Activated CD4-positive, alpha-beta memory T cell treated with anti-CD3 and anti-CD28 coated beads for 36 hours (primary cell): ENCODE results near the gene SLC12A4. TPM values are rescaled to one million over a fixed set of nuclear protein-coding genes. Genes with fewer than 3 reads are reported as not detected.

Experiments used
- CTCF ChIA-PET: fragments of 350-600 bp; sonication (Branson Sonifier 250); formaldehyde crosslinking; loops from one replicate; lab custom pipeline; 2021; ENCODE audit warnings: antibody characterized with exemption, inconsistent platforms; lab: Charles Lee
- POLR2A ChIA-PET: fragments of 350-600 bp; sonication (Branson Sonifier 250); formaldehyde crosslinking; loops from one replicate; lab custom pipeline; 2021; ENCODE audit warnings: antibody characterized with exemption; lab: Charles Lee
- DNase-seq: peaks from one replicate; pipeline ENCODE4 v3.0.0-alpha.2; 2020
- H3K27ac Mint-ChIP-seq: one replicate; pipeline ENCODE4 v1.8.0; 2021; ENCODE audit warnings: mixed read lengths
- H3K27me3 Mint-ChIP-seq: one replicate; pipeline ENCODE4 v1.8.0; 2021; ENCODE audit warnings: mixed read lengths
- H3K36me3 Mint-ChIP-seq: one replicate; pipeline ENCODE4 v1.8.0; 2021; ENCODE audit warnings: mixed read lengths
- H3K4me1 Mint-ChIP-seq: one replicate; pipeline ENCODE4 v1.8.0; 2021; ENCODE audit warnings: low read depth, mixed read lengths
- H3K4me3 Mint-ChIP-seq: one replicate; pipeline ENCODE4 v1.8.0; 2021; ENCODE audit warnings: mild to moderate bottlenecking, mixed read lengths
- H3K9me3 Mint-ChIP-seq: one replicate; pipeline ENCODE4 v1.8.0; 2021; ENCODE audit warnings: mixed read lengths
- intact Hi-C: fragments of 100-400 bp; cut with micrococcal nuclease; formaldehyde crosslinking; loops from one replicate; pipeline ENCODE4 v1.15.1; 2023
- total RNA-seq, 2 experiments: library from RNA; stranded (reverse); gene quantifications; one replicate each; pipeline ENCODE4 v1.2.3, GENCODE V29; 2021

Gene SLC12A4
- total RNA-seq, 2 experiments from 2014 or later, result 27.1 to 29.9 TPM

- peak overlapping the region; percentile 71 for H3K27ac Mint-ChIP-seq
- H3K36me3 Mint-ChIP-seq, result no peaks in the 10 kb centered on the region
- DNase-seq, result no peak
- H3K4me1 Mint-ChIP-seq, result peaks cover 18% of the 10 kb centered on the region
- H3K4me3 Mint-ChIP-seq, result peak overlapping the region; percentile 99
- intact Hi-C loops, result loop anchor here (2.0 kb wide), 2 partner anchors 29 to 71 kb away; partner anchors contain the start of gene DPEP2
- ChIA-PET CTCF (no interaction called here), POLR2A (interaction anchor here (0.8 to 1.7 kb wide), 2 partner anchors 33 to 37 kb away, joined by 3 to 6 read pairs; partner anchors contain the start of gene PSMB10)
- H3K27me3 Mint-ChIP-seq, result no peaks in the 10 kb centered on the region
- no peaks in the 10 kb centered on the region for H3K9me3 Mint-ChIP-seq
Measured at GRCh38 chr16:67969254-67970039, 1.0 kb upstream of the SLC12A4 start.

- peak overlapping the region; percentile 78 for H3K27ac Mint-ChIP-seq
- H3K36me3 Mint-ChIP-seq, result no peaks in the 10 kb centered on the region
- H3K27me3 Mint-ChIP-seq, result no peaks in the 10 kb centered on the region
- POLR2A ChIA-PET, result interaction anchor here (0.8 to 1.7 kb wide), 2 partner anchors 31 to 102 kb away, joined by 3 to 6 read pairs; partner anchors contain the start of gene PSMB10
- H3K4me3 Mint-ChIP-seq, result peak overlapping the region; percentile 99
- CTCF ChIA-PET, result interaction anchor here (0.7 kb wide), 1 partner anchor 421 kb away, joined by 3 read pairs; no protein-coding TSS in a partner anchor
- peak; percentile 47 for DNase-seq
- H3K4me1 Mint-ChIP-seq, result peaks cover 18% of the 10 kb centered on the region
- H3K9me3 Mint-ChIP-seq, result no peaks in the 10 kb centered on the region
- intact Hi-C loops, result loop anchor here (1.0 to 2.0 kb wide), 3 partner anchors 31 to 73 kb away; partner anchors contain the start of genes DPEP2 and PSMB10
Measured at GRCh38 chr16:67967958-67968399, 458 bp downstream of the SLC12A4 start.

GRCh38 chr16:67967183-67967957 lies 1.1 kb downstream of the SLC12A4 start:
- H3K27me3 Mint-ChIP-seq, result no peaks in the 10 kb centered on the region
- intact Hi-C loops, result no loop called here
- H3K4me3 Mint-ChIP-seq, result peak overlapping the region; percentile 99
- CTCF ChIA-PET, result interaction anchor here (0.7 to 1.3 kb wide), 4 partner anchors 26 to 420 kb away, joined by 3 to 4 read pairs (median 3); no protein-coding TSS in a partner anchor
- H3K27ac Mint-ChIP-seq, result peak overlapping the region; percentile 78
- POLR2A ChIA-PET, result interaction anchor here (0.8 kb wide), 1 partner anchor 102 kb away, joined by 3 read pairs; no protein-coding TSS in a partner anchor
- H3K9me3 Mint-ChIP-seq, result no peaks in the 10 kb centered on the region
- DNase-seq, result peak; percentile 62
- peaks cover 3% of the 10 kb centered on the region for H3K36me3 Mint-ChIP-seq
- peaks cover 18% of the 10 kb centered on the region for H3K4me1 Mint-ChIP-seq

- intact Hi-C loops, result no loop called here
- Mint-ChIP-seq H3K36me3 (peaks cover 3% of the 10 kb centered on the region), H3K4me1 (peaks cover 18% of the 10 kb centered on the region), H3K4me3 (peak overlapping the region; percentile 99), H3K9me3 (no peaks in the 10 kb centered on the region), H3K27me3 (no peaks in the 10 kb centered on the region), H3K27ac (no peak overlapping the region)
- CTCF ChIA-PET, result interaction anchor here (1.1 to 1.3 kb wide), 3 partner anchors 25 to 74 kb away, joined by 3 to 4 read pairs (median 3); no protein-coding TSS in a partner anchor
- DNase-seq, result no peak
- POLR2A ChIA-PET, result no interaction called here
Measured at GRCh38 chr16:67966549-67967182, 1.8 kb downstream of the SLC12A4 start.

GRCh38 chr16:67965668-67966548 lies 2.5 kb downstream of the SLC12A4 start:
- Mint-ChIP-seq H3K27ac (no peak overlapping the region), H3K4me1 (peaks cover 18% of the 10 kb centered on the region), H3K27me3 (no peaks in the 10 kb centered on the region), H3K4me3 (no peak overlapping the region), H3K9me3 (no peaks in the 10 kb centered on the region), H3K36me3 (peaks cover 9% of the 10 kb centered on the region)
- ChIA-PET POLR2A (no interaction called here), CTCF (interaction anchor here (0.9 to 1.7 kb wide), 6 partner anchors 14 to 75 kb away, joined by 3 to 6 read pairs (median 3); no protein-coding TSS in a partner anchor)
- intact Hi-C loops, result no loop called here
- no peak for DNase-seq

- Mint-ChIP-seq H3K27ac (no peak overlapping the region), H3K27me3 (no peaks in the 10 kb centered on the region), H3K36me3 (peaks cover 15% of the 10 kb centered on the region), H3K4me1 (peaks cover 15% of the 10 kb centered on the region), H3K9me3 (no peaks in the 10 kb centered on the region), H3K4me3 (no peak overlapping the region)
- intact Hi-C loops, result no loop called here
- ChIA-PET POLR2A (no interaction called here), CTCF (interaction anchor here (0.8 to 1.7 kb wide), 3 partner anchors 13 to 35 kb away, joined by 3 to 6 read pairs (median 3); no protein-coding TSS in a partner anchor)
- no peak for DNase-seq
Measured at GRCh38 chr16:67964477-67965131, 3.8 kb downstream of the SLC12A4 start.

GRCh38 chr16:67963662-67964321 lies 4.6 kb downstream of the SLC12A4 start:
- DNase-seq, result no peak
- peaks cover 15% of the 10 kb centered on the region for H3K36me3 Mint-ChIP-seq
- ChIA-PET POLR2A (no interaction called here), CTCF (interaction anchor here (0.8 kb wide), 1 partner anchor 34 kb away, joined by 3 read pairs; no protein-coding TSS in a partner anchor)
- no peak overlapping the region for H3K27ac Mint-ChIP-seq
- intact Hi-C loops, result no loop called here
- no peak overlapping the region for H3K4me3 Mint-ChIP-seq
- H3K4me1 Mint-ChIP-seq, result peaks cover 11% of the 10 kb centered on the region
- no peaks in the 10 kb centered on the region for H3K9me3 Mint-ChIP-seq
- no peaks in the 10 kb centered on the region for H3K27me3 Mint-ChIP-seq

- DNase-seq, result no peak
- Mint-ChIP-seq H3K27ac (no peak overlapping the region), H3K27me3 (no peaks in the 10 kb centered on the region), H3K9me3 (no peaks in the 10 kb centered on the region), H3K36me3 (peaks cover 15% of the 10 kb centered on the region), H3K4me3 (no peak overlapping the region), H3K4me1 (peaks cover 10% of the 10 kb centered on the region)
- intact Hi-C loops, result no loop called here
- CTCF ChIA-PET, result interaction anchor here (0.7 kb wide), 1 partner anchor 147 kb away, joined by 3 read pairs; no protein-coding TSS in a partner anchor
- POLR2A ChIA-PET, result no interaction called here
Measured at GRCh38 chr16:67963292-67963661, 5.2 kb downstream of the SLC12A4 start.

- no peaks in the 10 kb centered on the region for H3K27me3 Mint-ChIP-seq
Measured at GRCh38 chr16:67962135-67962534, 6.3 kb downstream of the SLC12A4 start.

GRCh38 chr16:67961551-67961957 lies 6.9 kb downstream of the SLC12A4 start:
- H3K36me3 Mint-ChIP-seq, result peaks cover 15% of the 10 kb centered on the region
- POLR2A ChIA-PET, result no interaction called here
- no peaks in the 10 kb centered on the region for H3K9me3 Mint-ChIP-seq
- intact Hi-C loops, result no loop called here
- no peak overlapping the region for H3K4me3 Mint-ChIP-seq
- H3K27ac Mint-ChIP-seq, result no peak overlapping the region
- DNase-seq, result no peak
- no peaks in the 10 kb centered on the region for H3K27me3 Mint-ChIP-seq
- CTCF ChIA-PET, result interaction anchor here (1.3 to 1.6 kb wide), 2 partner anchors 19 to 20 kb away, joined by 3 to 6 read pairs; no protein-coding TSS in a partner anchor
- H3K4me1 Mint-ChIP-seq, result peaks cover 2% of the 10 kb centered on the region

More at GRCh38 chr16:67962135-67962534, 6.3 kb downstream of the SLC12A4 start:
- intact Hi-C loops, result no loop called here
- Mint-ChIP-seq H3K4me3 (no peak overlapping the region), H3K36me3 (peaks cover 15% of the 10 kb centered on the region), H3K27ac (no peak overlapping the region), H3K9me3 (no peaks in the 10 kb centered on the region), H3K4me1 (peaks cover 5% of the 10 kb centered on the region)
- DNase-seq, result no peak
- ChIA-PET POLR2A (no interaction called here), CTCF (interaction anchor here (0.6 to 1.3 kb wide), 2 partner anchors 21 to 28 kb away, joined by 3 read pairs; no protein-coding TSS in a partner anchor)
